GM21390 (cell line): Measurements from ENCODE around the gene ITPR2.

Source experiments
- ATAC-seq: cut with Tn5 transposase; IDR thresholded peaks from one replicate; pipeline ENCODE4 v1.9.1; 2021; ENCODE audit not compliant: unreplicated experiment

Gene ITPR2

GRCh38 chr12:26429070-26429691 is 403.8 kb downstream of the ITPR2 start:
- ATAC-seq, result no peak

- ATAC-seq, result no peak
These were observed 404.6 kb downstream of the ITPR2 start for GRCh38 chr12:26428420-26428819.

DNA sequence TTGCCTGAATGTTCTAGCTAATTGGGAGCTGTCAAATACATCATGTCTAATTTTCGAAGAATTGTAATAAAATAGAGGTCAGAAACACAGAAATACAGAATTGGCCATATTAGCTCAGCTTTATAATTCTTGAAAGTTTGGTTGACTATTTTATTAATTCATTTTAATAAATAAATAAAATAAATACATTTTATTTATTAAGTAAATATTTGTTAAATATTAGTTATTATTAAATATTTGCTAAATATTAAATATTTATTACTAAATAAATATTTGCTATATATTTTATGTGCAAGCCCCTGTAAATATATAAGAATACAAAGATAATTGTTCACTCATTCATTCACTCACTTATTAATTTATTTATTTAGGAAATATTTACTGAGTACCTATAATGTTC is 406.3 kb downstream of the ITPR2 start:
- ATAC-seq, result no peak

- ATAC-seq, result peak; percentile 65
These were observed 407.3 kb downstream of the ITPR2 start for GRCh38 chr12:26425587-26426260.

GRCh38 chr12:26422839-26423398 is 410.1 kb downstream of the ITPR2 start:
- peak; percentile 67 for ATAC-seq

DNA sequence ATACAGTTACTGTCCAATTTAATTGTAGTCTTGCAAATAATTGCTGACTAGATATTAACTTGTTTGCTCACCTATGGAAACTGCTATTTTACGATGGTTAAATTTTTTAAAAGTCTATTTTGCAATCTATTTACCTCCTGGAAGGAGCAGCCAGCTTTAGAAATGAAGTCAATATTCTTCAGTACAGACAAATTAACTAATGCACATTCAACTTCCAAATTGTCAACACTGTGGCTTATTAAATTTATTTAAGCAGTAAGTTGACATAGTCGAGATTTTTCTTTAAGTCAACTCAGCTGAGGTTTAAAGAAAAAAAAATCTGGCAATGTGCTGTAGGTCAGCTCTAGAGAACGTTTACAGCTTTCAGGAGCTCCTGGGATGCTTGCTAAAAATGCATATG is 416.4 kb downstream of the ITPR2 start:
- no peak for ATAC-seq

- no peak for ATAC-seq
These were observed 422.3 kb downstream of the ITPR2 start for GRCh38 chr12:26410689-26411088.

DNA sequence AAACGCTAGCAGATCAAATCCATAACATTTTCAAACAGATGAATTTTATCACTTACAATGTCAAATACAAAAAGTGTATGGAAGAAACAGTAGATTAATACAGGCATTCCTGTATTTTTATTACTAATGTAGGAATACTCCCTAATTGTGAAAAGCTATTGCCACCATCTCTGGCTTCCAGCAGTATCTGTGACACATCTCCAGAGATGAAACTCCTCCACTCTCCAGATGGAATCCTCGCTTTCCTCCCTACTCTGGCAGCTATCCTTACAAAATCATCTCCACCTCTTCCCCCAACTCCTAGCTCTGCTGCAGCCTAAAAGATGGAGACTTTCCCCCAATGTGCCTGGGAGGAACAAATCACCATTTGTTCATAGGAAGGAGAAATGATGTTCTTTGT is 426.2 kb downstream of the ITPR2 start:
- no peak for ATAC-seq

DNA sequence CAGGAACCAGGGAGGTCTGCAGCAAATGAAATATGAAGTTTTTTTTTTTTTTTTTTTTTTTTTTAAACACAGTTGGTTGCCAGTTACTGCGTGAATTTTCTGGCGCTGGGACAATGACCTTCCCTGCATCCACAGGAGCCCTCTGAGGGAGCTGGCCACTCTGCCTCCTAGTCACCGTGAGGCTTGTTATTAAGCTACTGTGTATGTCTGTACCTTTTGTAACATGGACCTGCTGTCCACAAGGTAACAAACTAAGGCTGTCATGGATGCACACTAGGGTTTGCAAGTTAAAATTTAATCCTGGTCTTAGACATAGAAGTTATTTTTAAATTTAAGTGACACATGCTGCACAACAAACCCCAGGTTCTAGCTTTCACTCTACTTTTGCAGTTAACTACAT is 426.6 kb downstream of the ITPR2 start:
- no peak for ATAC-seq

- no peak for ATAC-seq
These were observed 429.4 kb downstream of the ITPR2 start for GRCh38 chr12:26403601-26404000.

- ATAC-seq, result no peak
These were observed 430.3 kb downstream of the ITPR2 start for GRCh38 chr12:26402648-26403047.

DNA sequence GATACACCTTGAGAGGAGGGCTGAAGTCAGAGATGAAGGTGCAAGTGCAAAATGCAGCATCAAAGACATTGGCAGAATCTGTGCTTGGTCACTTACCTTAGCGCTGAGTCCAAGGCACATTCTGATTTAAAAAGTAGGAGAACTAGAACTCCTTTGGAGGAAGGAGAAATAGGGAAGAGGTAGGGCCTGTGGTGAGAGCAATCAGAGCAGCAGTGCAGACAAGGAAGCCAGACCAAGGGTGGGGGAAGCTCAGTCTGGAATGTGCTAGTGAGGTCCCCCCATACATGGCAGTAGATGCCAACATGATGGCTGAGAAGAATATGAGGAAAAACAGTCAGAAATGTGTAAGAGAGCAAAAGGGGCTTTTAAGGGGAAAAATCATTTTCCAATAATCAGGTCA is 431.1 kb downstream of the ITPR2 start:
- ATAC-seq, result no peak

DNA sequence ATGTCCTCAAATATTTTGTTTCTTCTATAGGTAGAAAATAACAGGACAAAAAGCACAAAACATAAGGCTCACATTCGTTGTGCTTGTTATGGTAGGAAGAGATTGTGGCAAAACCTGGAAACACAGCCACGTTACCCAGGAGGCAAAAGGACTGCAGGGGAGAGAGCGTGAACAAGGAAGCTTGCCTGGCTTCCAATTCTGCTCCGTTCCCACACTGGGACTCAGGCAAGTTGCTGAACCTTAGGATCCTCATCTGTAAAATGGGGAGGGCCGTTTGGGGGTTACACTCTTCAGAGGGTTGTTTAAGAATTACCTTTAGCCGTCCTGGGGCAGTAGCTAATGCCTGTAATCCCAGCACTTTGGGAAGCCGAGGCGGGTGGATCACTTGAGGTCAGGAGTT is 432.4 kb downstream of the ITPR2 start:
- ATAC-seq, result no peak

- ATAC-seq, result no peak
These were observed 433.6 kb downstream of the ITPR2 start for GRCh38 chr12:26399381-26399780.

DNA sequence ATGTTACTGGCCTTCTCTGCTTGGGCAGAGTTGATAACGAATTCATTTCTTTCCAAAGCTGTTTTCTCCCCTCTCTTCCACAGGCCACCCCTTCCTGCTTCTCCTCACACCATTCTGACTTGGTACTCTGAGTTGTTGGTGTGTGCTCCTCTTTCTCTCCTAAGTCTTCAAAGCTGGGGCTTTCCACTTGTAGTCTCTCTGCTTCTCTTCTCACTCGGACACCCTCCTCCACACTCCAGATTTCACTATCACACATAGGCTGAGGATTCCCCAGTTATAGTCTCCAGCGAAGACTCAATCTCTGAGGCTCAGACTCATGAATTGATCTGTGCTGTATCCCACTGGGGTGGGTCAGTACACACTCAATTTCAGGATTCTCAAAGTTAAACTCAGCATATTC is 436.6 kb downstream of the ITPR2 start:
- peak; percentile 63 for ATAC-seq

DNA sequence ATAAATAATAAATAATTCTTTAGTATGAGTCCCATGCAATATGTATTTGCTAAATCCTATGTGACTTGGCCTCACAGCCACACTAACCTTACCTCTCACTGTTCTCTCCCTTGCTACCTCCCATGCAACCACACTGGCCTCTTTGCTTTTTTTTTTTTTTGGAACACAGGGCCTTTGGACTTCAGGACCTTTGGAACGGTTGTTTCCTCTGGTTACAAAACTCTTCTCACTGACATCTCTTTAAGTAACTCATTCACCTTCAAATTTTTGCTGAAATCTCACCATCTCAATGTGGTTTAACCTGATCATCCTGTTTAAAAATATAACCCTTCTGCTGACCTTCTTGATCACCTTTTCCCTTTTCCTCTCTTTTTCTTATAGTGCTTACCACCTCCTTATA is 443.7 kb downstream of the ITPR2 start:
- no peak for ATAC-seq

DNA sequence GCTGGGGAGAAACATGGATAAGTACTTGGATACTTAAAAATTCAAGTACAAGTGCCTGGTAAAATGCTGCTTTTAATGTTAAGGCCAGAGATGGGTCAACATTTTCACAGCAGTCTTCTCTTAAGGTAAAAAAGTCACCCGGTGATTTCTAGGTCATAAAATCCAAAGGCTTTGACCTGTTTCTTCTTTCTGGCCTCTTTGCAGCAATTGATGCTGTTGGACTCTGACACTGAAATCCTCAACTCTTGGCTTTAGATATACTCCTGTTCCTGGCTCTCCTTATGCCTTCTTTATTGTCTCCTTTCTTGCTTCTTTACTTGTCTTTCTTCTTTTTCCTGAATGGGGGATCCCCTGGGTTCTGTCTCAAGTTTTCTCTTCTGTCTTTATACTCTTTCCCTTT is 448.5 kb downstream of the ITPR2 start:
- no peak for ATAC-seq

DNA sequence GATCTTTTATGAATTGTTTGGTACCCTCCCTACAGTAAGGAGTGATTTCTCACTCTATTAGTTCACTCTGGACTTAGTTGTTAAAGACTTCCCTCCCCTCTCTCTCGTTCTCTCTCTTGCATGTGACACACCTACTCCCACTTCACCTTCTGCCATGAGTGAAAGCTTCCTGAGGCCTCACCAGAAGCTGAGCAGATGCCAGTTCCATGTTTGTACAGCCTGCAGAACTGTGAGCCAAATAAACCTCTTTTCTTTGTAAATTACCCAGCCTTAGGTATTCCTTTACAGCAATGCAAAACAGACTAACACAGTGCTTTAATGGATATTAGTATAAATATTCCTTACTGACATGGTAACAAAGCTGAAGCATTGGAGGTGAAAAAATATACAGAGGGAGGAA is 450.0 kb downstream of the ITPR2 start:
- ATAC-seq, result no peak

GRCh38 chr12:26380897-26381296 is 452.1 kb downstream of the ITPR2 start:
- ATAC-seq, result no peak

DNA sequence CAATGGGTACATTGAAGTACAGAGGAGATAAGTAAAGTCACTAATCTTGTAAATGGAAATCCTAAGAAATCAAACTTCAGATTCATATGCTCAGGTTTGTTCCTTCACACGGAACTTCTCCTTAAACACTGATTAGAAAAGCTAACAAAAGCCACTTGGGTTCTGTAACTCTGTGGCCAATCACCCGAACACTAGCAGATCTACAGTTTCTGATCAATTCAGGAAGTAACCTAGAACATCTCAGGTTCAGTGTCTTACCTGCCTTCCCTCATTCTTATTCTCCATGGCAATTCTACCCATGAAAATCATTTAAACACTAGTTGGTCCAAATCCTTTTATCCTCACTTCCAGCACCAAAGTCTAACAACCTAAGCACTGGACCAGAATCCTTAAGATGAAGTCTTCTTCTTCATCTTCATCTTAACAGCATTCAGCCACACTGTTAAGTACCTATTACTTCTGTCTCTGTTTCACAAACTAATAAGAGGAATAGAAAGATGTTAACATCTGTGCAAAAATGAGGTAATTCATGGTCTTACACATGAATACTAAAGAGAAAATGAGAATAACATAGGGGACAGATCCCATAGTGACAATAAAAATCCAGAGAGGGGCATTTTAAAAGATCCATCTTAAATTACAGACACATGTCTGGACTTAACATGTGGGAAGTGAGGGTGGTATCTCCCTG is 453.1 kb downstream of the ITPR2 start:
- peak; percentile 67 for ATAC-seq

- no peak for ATAC-seq
These were observed 454.3 kb downstream of the ITPR2 start for GRCh38 chr12:26378711-26379110.
